Measurements from ENCODE around the gene MORN1.

Gene MORN1

GRCh38 chr1:2435091-2435490 is 43.7 kb upstream of the MORN1 start:
- no peak overlapping the region for H2AFZ ChIP-seq (ENCODE audit: low read depth, low read length, severe bottlenecking)
- H3K27me3 ChIP-seq (ENCODE audit: low read length) = no peaks in the 10 kb centered on the region
- H3K9ac ChIP-seq (ENCODE audit: low read length) = no peak overlapping the region
- no peaks in the 10 kb centered on the region for H3K36me3 ChIP-seq (ENCODE audit: low read length)
- H3K9me3 ChIP-seq (ENCODE audit: insufficient read depth, low read length) = no peaks in the 10 kb centered on the region
- H3F3A ChIP-seq (ENCODE audit: insufficient read depth) = no peaks in the 10 kb centered on the region
- no peak overlapping the region for H3K4me2 ChIP-seq (ENCODE audit: low read depth, low read length, poor library complexity, severe bottlenecking)
- H4K20me1 ChIP-seq (ENCODE audit: low read depth, low read length) = no peaks in the 10 kb centered on the region
- TF ChIP-seq CTCF (IDR thresholded peaks at IDR 0.05; ENCODE audit: insufficient read depth, low read length, poor library complexity, severe bottlenecking) = no peak
- no peak for TF ChIP-seq EZH2phosphoT487 (conservative IDR thresholded peaks at IDR 0.05; ENCODE audit: low read length)
- no peak overlapping the region for H3K4me3 ChIP-seq (ENCODE audit: insufficient read depth, low read length, poor library complexity, severe bottlenecking)
- H3K79me2 ChIP-seq (ENCODE audit: insufficient read depth, low read length) = no peaks in the 10 kb centered on the region
- no peak overlapping the region for H3K27ac ChIP-seq (ENCODE audit: low read depth, low read length)
- H3K9me2 ChIP-seq (replicated peaks; ENCODE audit: insufficient read depth, low read length) = no peaks in the 10 kb centered on the region

- H3K9me3 ChIP-seq (ENCODE audit: insufficient read depth, low read length) = no peaks in the 10 kb centered on the region
- no peak overlapping the region for H3K4me2 ChIP-seq (ENCODE audit: low read depth, low read length, poor library complexity, severe bottlenecking)
- H4K20me1 ChIP-seq (ENCODE audit: low read depth, low read length) = no peaks in the 10 kb centered on the region
- no peaks in the 10 kb centered on the region for H3K79me2 ChIP-seq (ENCODE audit: insufficient read depth, low read length)
- no peak overlapping the region for H2AFZ ChIP-seq (ENCODE audit: low read depth, low read length, severe bottlenecking)
- no peaks in the 10 kb centered on the region for H3K36me3 ChIP-seq (ENCODE audit: low read length)
- no peak for TF ChIP-seq CTCF (IDR thresholded peaks at IDR 0.05; ENCODE audit: insufficient read depth, low read length, poor library complexity, severe bottlenecking)
- TF ChIP-seq EZH2phosphoT487 (conservative IDR thresholded peaks at IDR 0.05; ENCODE audit: low read length) = no peak
- H3K9me2 ChIP-seq (replicated peaks; ENCODE audit: insufficient read depth, low read length) = no peaks in the 10 kb centered on the region
- no peaks in the 10 kb centered on the region for H3F3A ChIP-seq (ENCODE audit: insufficient read depth)
- no peak overlapping the region for H3K4me3 ChIP-seq (ENCODE audit: insufficient read depth, low read length, poor library complexity, severe bottlenecking)
- H3K27me3 ChIP-seq (ENCODE audit: low read length) = no peaks in the 10 kb centered on the region
- no peak overlapping the region for H3K9ac ChIP-seq (ENCODE audit: low read length)
- no peak overlapping the region for H3K27ac ChIP-seq (ENCODE audit: low read depth, low read length)
These were observed 42.7 kb upstream of the MORN1 start for GRCh38 chr1:2433936-2434655.

- no peaks in the 10 kb centered on the region for H3K9me3 ChIP-seq (ENCODE audit: insufficient read depth, low read length)
- H3K9ac ChIP-seq (ENCODE audit: low read length) = no peak overlapping the region
- no peak overlapping the region for H2AFZ ChIP-seq (ENCODE audit: low read depth, low read length, severe bottlenecking)
- H3K4me2 ChIP-seq (ENCODE audit: low read depth, low read length, poor library complexity, severe bottlenecking) = no peak overlapping the region
- no peak overlapping the region for H3K4me3 ChIP-seq (ENCODE audit: insufficient read depth, low read length, poor library complexity, severe bottlenecking)
- H3K36me3 ChIP-seq (ENCODE audit: low read length) = no peaks in the 10 kb centered on the region
- no peaks in the 10 kb centered on the region for H3F3A ChIP-seq (ENCODE audit: insufficient read depth)
- no peaks in the 10 kb centered on the region for H4K20me1 ChIP-seq (ENCODE audit: low read depth, low read length)
- TF ChIP-seq CTCF (IDR thresholded peaks at IDR 0.05; ENCODE audit: insufficient read depth, low read length, poor library complexity, severe bottlenecking) (no peak), EZH2phosphoT487 (conservative IDR thresholded peaks at IDR 0.05; ENCODE audit: low read length) (no peak)
- H3K27ac ChIP-seq (ENCODE audit: low read depth, low read length) = no peak overlapping the region
- no peaks in the 10 kb centered on the region for H3K79me2 ChIP-seq (ENCODE audit: insufficient read depth, low read length)
- H3K9me2 ChIP-seq (replicated peaks; ENCODE audit: insufficient read depth, low read length) = no peaks in the 10 kb centered on the region
- no peaks in the 10 kb centered on the region for H3K27me3 ChIP-seq (ENCODE audit: low read length)
These were observed 41.8 kb upstream of the MORN1 start for GRCh38 chr1:2433196-2433595.
